HepG2 (cell line): ENCODE data around the gene GRIN3B. TPM values are rescaled to one million over a fixed set of nuclear protein-coding genes. Genes with fewer than 3 reads are reported as not detected.

Experiments used
- BRD4 ChIP-seq: sonication (generic); formaldehyde crosslinking; IDR thresholded peaks from 2 replicates; pipeline ENCODE4 v1.4.0; 2020; ENCODE audit warnings: missing genetic modification reagents
- CENPT ChIP-seq: sonication (generic); formaldehyde crosslinking; IDR thresholded peaks from 2 replicates; pipeline ENCODE4 v1.8.0; 2022; ENCODE audit warnings: low read depth, mild to moderate bottlenecking, moderate library complexity, missing genetic modification reagents
- ETV5 ChIP-seq: IDR thresholded peaks from 2 replicates; pipeline ENCODE4 v1.6.1; 2018; ENCODE audit warnings: missing biosample characterization, missing genetic modification reagents, inconsistent platforms, borderline replicate concordance
- LCORL ChIP-seq, 2 experiments: fragments of 450-650 bp in 1 of 2; sonication (generic) in 1 of 2; formaldehyde crosslinking in 1 of 2; IDR thresholded peaks; 2 replicates each; pipeline versions ENCODE4 v1.5.0 to v1.6.1; 2017 to 2020; ENCODE audit warnings: antibody characterized with exemption in 1 of 2, missing genetic modification reagents in 1 of 2
- MXD4 ChIP-seq: IDR thresholded peaks from 2 replicates; pipeline ENCODE4 v1.6.1; 2016; ENCODE audit warnings: mild to moderate bottlenecking, missing biosample characterization, missing genetic modification reagents
- NFKB2 ChIP-seq: sonication (generic); formaldehyde crosslinking; IDR thresholded peaks from 2 replicates; pipeline ENCODE4 v1.4.0; 2020; ENCODE audit warnings: missing genetic modification reagents, borderline replicate concordance
- ONECUT2 ChIP-seq: sonication (generic); formaldehyde crosslinking; IDR thresholded peaks from 2 replicates; pipeline ENCODE4 v1.4.0; 2020; ENCODE audit warnings: missing genetic modification reagents
- SMYD3 ChIP-seq: sonication (generic); formaldehyde crosslinking; IDR thresholded peaks from 2 replicates; pipeline ENCODE4 v1.8.1; 2023; ENCODE audit warnings: mild to moderate bottlenecking, missing genetic modification reagents
- SNAPC4 ChIP-seq: sonication (generic); formaldehyde crosslinking; IDR thresholded peaks from 2 replicates; pipeline ENCODE4 v1.4.0; 2020; ENCODE audit warnings: mild to moderate bottlenecking, missing genetic modification reagents
- THAP9 ChIP-seq: sonication (generic); formaldehyde crosslinking; IDR thresholded peaks from 2 replicates; pipeline ENCODE4; 2020; ENCODE audit warnings: missing genetic modification reagents, mild to moderate bottlenecking, borderline replicate concordance
- U2AF2 ChIP-seq: fragments of 200-400 bp; formaldehyde crosslinking; IDR thresholded peaks from 2 replicates; pipeline ENCODE4 v1.6.1; 2017; ENCODE audit warnings: low read depth, mild to moderate bottlenecking, low read length
- ZBTB2 ChIP-seq: sonication (generic); formaldehyde crosslinking; IDR thresholded peaks from 2 replicates; pipeline ENCODE4 v1.8.0; 2022; ENCODE audit warnings: low read depth, missing genetic modification reagents
- ZBTB46 ChIP-seq: sonication (generic); formaldehyde crosslinking; IDR thresholded peaks from 2 replicates; pipeline ENCODE4 v1.4.0; 2020; ENCODE audit warnings: mild to moderate bottlenecking, missing genetic modification reagents, borderline replicate concordance
- ZBTB7B ChIP-seq: sonication (generic); formaldehyde crosslinking; IDR thresholded peaks from 2 replicates; pipeline ENCODE4 v1.4.0; 2020; ENCODE audit warnings: missing genetic modification reagents
- ZMYM4 ChIP-seq: sonication (generic); formaldehyde crosslinking; IDR thresholded peaks from 2 replicates; pipeline ENCODE4 v1.8.1; 2023; ENCODE audit warnings: mild to moderate bottlenecking, missing genetic modification reagents
- ZNF615 ChIP-seq: sonication (generic); formaldehyde crosslinking; IDR thresholded peaks from 2 replicates; pipeline ENCODE4 v1.5.0; 2020; ENCODE audit warnings: mild to moderate bottlenecking, missing genetic modification reagents, borderline replicate concordance
- polyA plus RNA-seq, 8 experiments: library from polyadenylated mRNA; depleted of rRNA in 3 of 8; stranded (reverse) in 7 of 8; unstranded in 1 of 8; fragments of >200 nt; fragmentation: Illumina TruSeq in 4 of 8; extraction: Trizol in 4 of 8; gene quantifications; 2 replicates each; pipeline versions ENCODE4 v1.2.1 to v1.2.3, GENCODE V29; 2011 to 2016; ENCODE audit warnings: low read depth in 4 of 8, missing spikeins in 1 of 8, mixed read lengths in 1 of 8; ENCODE audit not compliant: insufficient read depth in 1 of 8
- total RNA-seq, 5 experiments: library from RNA; depleted of rRNA; stranded (reverse); fragments of >200 nt; fragmentation: Illumina TruSeq; extraction: Trizol; gene quantifications; 2 replicates each; pipeline ENCODE4 v1.2.3, GENCODE V29; 2016; ENCODE audit warnings: low read depth in 1 of 5

GRIN3B gene
- total and polyA plus RNA-seq, 2 of the 13 experiments (the other 11 are each of a cell fraction or from before 2014, with no cell fraction given): 0.07 to 0.20 TPM

GRCh38 chr19:984165-984967 is 15.9 kb upstream of the GRIN3B start, which contains the start of gene WDR18 (continued):
- TF ChIP-seq THAP9 (CRISPR knock-in tag) (peak; percentile 84; the same call in 1 of the 2 replicates), CENPT (CRISPR knock-in tag) (0 out of 2 replicates have a peak, but pooled peaks have one; percentile 26), ETV5 (CRISPR knock-in tag) (peak; percentile 37; the same call in 1 of the 2 replicates), LCORL (IDR thresholded peaks at IDR 0.05) (no peak), LCORL (CRISPR knock-in tag; IDR thresholded peaks at IDR 0.05) (peak; percentile 73), NFKB2 (CRISPR knock-in tag) (0 out of 2 replicates have a peak, but pooled peaks have one; percentile 36), ZBTB46 (0 out of 2 replicates have a peak, but pooled peaks have one; percentile 49), MXD4 (CRISPR knock-in tag) (peak; percentile 76; the same call in 1 of the 2 replicates), SMYD3 (CRISPR knock-in tag) (0 out of 2 replicates have a peak, but pooled peaks have one; percentile 60), ZBTB2 (CRISPR knock-in tag) (peak; percentile 45; the same call in 1 of the 2 replicates), ONECUT2 (CRISPR knock-in tag) (no peak), BRD4 (peak; percentile 90), ZMYM4 (CRISPR knock-in tag) (peak; percentile 54; the same call in 1 of the 2 replicates), ZBTB7B (peak; percentile 53; the same call in 1 of the 2 replicates), ZNF615 (no peak; the same call in 1 of the 2 replicates), U2AF2 (0 out of 2 replicates have a peak, but pooled peaks have one; percentile 40), SNAPC4 (CRISPR knock-in tag) (0 out of 2 replicates have a peak, but pooled peaks have one; percentile 4)
